ENCODE measurements around the gene GLIS2.

GLIS2 gene

GRCh38 chr16:4288148-4288921 lies 27.5 kb upstream of the GLIS2 start:
- no peak overlapping the region for H3K4me3 ChIP-seq (ENCODE audit: low read depth, low read length)
- TF ChIP-seq, protein P1, sequence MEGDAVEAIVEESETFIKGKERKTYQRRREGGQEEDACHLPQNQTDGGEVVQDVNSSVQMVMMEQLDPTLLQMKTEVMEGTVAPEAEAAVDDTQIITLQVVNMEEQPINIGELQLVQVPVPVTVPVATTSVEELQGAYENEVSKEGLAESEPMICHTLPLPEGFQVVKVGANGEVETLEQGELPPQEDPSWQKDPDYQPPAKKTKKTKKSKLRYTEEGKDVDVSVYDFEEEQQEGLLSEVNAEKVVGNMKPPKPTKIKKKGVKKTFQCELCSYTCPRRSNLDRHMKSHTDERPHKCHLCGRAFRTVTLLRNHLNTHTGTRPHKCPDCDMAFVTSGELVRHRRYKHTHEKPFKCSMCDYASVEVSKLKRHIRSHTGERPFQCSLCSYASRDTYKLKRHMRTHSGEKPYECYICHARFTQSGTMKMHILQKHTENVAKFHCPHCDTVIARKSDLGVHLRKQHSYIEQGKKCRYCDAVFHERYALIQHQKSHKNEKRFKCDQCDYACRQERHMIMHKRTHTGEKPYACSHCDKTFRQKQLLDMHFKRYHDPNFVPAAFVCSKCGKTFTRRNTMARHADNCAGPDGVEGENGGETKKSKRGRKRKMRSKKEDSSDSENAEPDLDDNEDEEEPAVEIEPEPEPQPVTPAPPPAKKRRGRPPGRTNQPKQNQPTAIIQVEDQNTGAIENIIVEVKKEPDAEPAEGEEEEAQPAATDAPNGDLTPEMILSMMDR (IDR thresholded peaks at IDR 0.05; ENCODE audit: borderline replicate concordance, insufficient read depth, low read depth, low read length): peak; percentile 99

- no peak overlapping the region for H3K4me3 ChIP-seq (ENCODE audit: low read depth, low read length)
- TF ChIP-seq, protein P1 (IDR thresholded peaks at IDR 0.05; ENCODE audit: borderline replicate concordance, insufficient read depth, low read depth, low read length): no peak
These were observed 25.5 kb upstream of the GLIS2 start for GRCh38 chr16:4290236-4290830.

- H3K4me3 ChIP-seq (ENCODE audit: low read depth, low read length): no peak overlapping the region
- TF ChIP-seq, protein P1 (IDR thresholded peaks at IDR 0.05; ENCODE audit: borderline replicate concordance, insufficient read depth, low read depth, low read length): no peak
These were observed 24.2 kb upstream of the GLIS2 start for GRCh38 chr16:4291699-4292098.

- H3K4me3 ChIP-seq (ENCODE audit: low read depth, low read length): no peak overlapping the region
- TF ChIP-seq, protein P1 (IDR thresholded peaks at IDR 0.05; ENCODE audit: borderline replicate concordance, insufficient read depth, low read depth, low read length): no peak
These were observed 22.6 kb upstream of the GLIS2 start for GRCh38 chr16:4293181-4293716.

DNA sequence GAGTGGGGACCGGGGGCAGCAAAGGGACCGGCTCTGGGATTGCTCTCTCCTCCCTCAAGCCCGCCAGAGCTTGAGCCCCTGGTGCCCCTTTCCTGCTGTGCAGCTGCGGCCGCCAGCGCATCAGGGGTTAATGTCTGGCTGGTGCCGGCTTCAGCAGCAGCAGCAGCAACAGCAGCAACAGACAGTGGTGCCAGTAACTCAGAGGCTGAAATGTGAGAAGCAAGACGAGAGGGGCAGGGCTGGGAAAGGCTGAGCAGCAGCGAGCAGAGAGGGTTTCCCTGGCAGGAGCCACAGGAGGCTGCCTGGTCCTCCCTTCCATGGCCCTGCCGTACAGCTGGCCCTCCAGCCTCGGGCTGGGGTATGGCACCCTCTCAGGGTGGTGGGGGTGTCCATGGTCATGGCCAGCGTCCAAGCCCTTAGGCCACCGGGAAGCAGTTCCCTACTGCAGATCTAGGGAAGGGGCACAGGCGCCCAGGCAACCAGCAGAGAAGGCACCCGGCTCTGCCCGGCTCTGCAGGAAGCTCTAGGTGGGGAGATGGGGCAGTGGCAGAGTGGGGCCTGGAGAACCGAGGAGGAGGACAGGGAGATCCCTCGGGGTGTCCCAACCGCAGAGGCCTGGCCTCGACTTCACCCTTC lies 21.9 kb upstream of the GLIS2 start:
- no peak overlapping the region for H3K4me3 ChIP-seq (ENCODE audit: low read depth, low read length)
- TF ChIP-seq, protein P1 (IDR thresholded peaks at IDR 0.05; ENCODE audit: borderline replicate concordance, insufficient read depth, low read depth, low read length): no peak

DNA sequence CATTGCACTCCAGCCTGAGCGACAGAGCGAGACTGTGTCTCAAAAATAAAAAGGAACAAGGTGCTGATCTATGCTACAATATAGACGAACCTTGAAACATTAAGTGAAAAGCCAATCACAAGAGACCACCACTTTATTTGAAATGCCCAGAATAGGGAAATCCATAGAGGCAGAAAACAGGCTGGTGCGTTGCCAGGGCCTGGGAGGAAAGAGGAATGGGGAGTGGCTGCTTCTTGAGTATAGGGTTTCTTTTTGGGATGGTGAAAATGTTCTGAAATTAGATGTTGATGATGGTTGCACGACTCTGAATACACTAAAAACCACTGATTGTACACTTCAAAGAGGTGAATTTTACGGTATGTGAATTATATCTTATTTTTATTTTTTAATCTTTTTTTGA lies 20.3 kb upstream of the GLIS2 start:
- H3K4me3 ChIP-seq (ENCODE audit: low read depth, low read length): no peak overlapping the region
- TF ChIP-seq, protein P1 (IDR thresholded peaks at IDR 0.05; ENCODE audit: borderline replicate concordance, insufficient read depth, low read depth, low read length): no peak

All from GM12875 (cell line).